ENCODE data around the gene LIN28B.

Gene LIN28B

DNA sequence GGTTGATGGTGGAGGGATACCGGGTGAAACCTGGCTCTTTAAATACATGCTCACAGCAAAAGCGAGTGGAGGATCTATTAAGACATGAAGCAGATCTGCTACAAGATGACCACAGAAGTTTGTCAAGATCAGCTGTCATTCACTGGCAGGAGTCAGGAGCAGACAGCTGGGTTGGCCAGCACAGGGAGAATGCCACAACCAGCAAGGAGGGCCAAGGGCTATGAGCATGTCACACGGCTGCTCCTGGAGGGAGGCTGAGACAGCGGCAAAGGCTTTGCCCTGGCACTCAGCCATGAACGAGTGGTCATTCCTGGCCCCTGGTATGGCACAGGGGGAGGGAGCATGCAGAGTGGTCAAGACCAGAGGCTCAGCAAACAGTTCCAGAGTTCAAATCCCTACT, 145.3 kb downstream of the LIN28B start:
- no peak for FAIRE-seq
- no peak for DNase-seq (ENCODE audit: insufficient read length)
- TF ChIP-seq POLR2A (IDR thresholded peaks at IDR 0.05; ENCODE audit: low read depth, low read length) (no peak), TAF1 (IDR thresholded peaks at IDR 0.05; ENCODE audit: borderline replicate concordance, low read depth, low read length) (no peak), POLR2AphosphoS5 (IDR thresholded peaks at IDR 0.05; ENCODE audit: low read depth, low read length) (no peak)

DNA sequence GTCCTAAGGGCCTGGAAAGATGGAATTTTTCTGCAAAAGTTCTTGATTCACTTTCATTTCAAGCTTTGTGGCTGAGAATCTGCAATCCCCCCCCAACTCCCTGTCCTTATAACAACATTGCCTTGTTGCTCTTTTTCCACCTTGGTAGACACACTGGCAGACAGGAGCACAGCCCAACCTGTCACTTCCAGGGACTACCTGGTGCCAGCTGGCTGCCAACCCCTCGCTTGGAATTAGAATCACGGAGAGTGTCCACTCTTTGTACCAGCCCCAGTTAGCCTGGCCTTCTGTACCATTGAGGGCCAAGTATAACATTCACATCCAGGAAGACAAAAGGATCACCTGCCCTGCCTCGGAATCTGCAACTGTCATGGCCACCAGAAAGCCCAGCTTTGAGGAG, 148.2 kb downstream of the LIN28B start:
- TF ChIP-seq TAF1 (IDR thresholded peaks at IDR 0.05; ENCODE audit: borderline replicate concordance, low read depth, low read length) (no peak), POLR2AphosphoS5 (IDR thresholded peaks at IDR 0.05; ENCODE audit: low read depth, low read length) (no peak), POLR2A (IDR thresholded peaks at IDR 0.05; ENCODE audit: low read depth, low read length) (no peak)
- no peak for FAIRE-seq

DNA sequence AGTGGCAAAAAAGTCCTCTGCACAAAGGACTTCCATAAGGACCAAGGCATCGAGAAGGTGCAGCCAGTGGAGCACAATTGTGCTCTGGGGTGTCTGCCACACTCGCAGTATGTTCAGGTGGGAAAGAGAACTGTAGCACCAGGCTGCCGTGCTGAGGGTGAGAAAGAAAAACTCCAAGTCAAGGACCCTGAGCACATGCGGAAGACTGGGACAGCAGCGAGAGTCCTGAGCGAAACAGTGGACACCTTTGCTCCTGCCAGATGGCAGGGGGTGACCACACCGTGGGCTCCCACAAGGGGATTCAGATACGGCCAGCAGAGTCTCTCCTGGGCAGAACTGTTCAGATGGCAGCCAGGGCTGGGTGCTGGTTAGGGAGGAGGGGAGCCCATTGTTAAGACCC, 149.4 kb downstream of the LIN28B start:
- TF ChIP-seq POLR2AphosphoS5 (IDR thresholded peaks at IDR 0.05; ENCODE audit: low read depth, low read length) (no peak), POLR2A (IDR thresholded peaks at IDR 0.05; ENCODE audit: low read depth, low read length) (no peak), TAF1 (IDR thresholded peaks at IDR 0.05; ENCODE audit: borderline replicate concordance, low read depth, low read length) (no peak)
- FAIRE-seq: no peak
- DNase-seq (ENCODE audit: insufficient read length): no peak

More for the DNA sequence above, 148.2 kb downstream of the LIN28B start:
- DNase-seq (ENCODE audit: insufficient read length): no peak

DNA sequence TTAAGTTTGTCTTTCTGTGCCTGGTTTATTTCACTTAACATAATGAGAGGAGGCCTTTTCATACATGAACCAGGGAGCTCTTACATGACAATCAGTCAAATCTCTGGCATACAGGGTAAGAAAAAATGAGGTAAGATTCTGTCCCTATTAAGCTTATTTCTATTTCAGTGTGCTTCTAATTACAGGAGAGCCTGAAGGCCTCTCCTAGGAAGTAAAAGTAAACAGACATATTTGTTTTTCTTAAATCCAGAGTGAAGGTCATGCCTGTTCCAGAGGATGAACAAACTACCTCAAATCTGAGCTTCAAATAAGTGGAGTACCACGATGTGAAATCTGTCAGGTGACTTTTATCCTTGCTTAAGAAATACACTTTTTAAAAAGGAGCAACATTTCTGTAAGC, 150.3 kb downstream of the LIN28B start:
- TF ChIP-seq POLR2AphosphoS5 (IDR thresholded peaks at IDR 0.05; ENCODE audit: low read depth, low read length): no peak
- no peak for FAIRE-seq
- DNase-seq (ENCODE audit: insufficient read length): no peak

DNA sequence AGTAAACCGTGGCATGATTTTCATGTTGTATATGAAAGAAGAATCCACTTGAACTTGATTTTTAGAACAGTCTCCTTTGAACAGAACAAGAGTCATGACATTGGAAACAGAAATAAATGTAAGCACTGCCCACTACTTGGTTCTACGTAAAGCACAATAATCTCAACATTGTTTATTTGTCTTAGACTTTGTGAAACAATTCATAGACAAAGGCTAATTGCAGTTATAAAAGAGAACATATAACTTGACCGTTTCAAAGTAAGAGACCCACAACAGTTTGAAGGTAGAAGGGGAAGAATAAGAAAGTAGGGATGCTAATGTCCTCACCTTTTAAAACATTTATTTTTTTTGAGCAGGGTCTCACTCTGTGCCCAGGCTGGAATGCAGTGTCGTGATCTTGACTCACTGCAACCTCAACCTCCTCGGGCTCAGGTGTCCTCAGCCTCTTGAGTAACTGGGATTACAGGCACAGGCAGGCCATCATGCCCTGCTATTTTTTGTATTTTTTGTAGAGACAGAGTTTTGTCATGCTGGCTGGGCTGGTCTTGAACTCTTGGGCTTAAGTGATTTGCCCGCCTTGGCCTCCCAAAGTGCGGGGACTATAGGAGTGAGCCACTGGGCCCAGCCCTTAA, 151.8 kb downstream of the LIN28B start:
- FAIRE-seq (no peak), DNase-seq (ENCODE audit: insufficient read length) (no peak)
- TF ChIP-seq TAF1 (IDR thresholded peaks at IDR 0.05; ENCODE audit: borderline replicate concordance, low read depth, low read length) (no peak), POLR2A (IDR thresholded peaks at IDR 0.05; ENCODE audit: low read depth, low read length) (no peak), POLR2AphosphoS5 (IDR thresholded peaks at IDR 0.05; ENCODE audit: low read depth, low read length) (no peak)

DNA sequence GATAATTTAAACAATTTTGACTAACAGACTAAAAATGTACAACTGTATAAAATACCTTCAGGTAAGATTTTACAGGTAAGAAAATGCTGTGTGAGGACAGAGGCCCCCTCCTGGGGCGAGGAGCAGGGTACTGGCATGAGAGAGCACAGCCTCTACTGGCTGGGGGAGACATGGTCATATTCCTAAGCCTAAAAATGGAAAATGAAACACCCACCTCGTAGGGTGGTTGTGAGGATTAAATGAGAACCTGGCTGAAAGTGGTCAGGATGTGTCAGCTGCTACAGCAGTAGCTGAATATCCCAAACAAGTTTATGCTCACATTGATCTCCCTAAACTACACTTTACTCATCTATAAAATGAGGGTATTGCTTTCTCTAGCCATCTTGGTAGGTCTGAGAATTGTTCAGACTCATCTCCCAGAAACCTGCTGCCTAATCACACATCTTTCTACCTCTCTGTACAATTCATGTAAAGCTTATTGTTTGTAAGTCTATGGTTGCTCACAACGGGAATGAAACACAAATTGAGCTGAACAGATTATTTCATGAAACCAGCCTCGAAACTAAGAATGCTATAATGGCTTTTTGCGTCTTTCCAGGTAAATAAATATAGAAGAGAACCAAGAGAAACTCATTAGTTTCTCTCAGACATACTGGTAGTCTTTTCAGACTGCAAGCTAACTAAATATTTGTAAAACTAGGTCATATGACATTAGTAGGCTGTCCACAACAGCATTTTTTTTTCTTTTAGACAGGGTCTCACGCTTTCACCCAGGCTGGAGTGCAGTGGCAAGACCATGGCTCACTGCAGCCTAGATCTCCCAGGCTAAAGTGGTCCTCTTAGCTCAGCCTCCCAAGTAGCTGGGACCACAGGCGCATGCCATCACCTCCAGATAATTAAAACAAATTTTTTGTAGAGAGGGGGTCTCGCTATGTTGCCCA, 153.3 kb downstream of the LIN28B start:
- DNase-seq (ENCODE audit: insufficient read length) (no peak), FAIRE-seq (no peak)
- no peak for TF ChIP-seq POLR2A (IDR thresholded peaks at IDR 0.05; ENCODE audit: low read depth, low read length)
- no peak for TF ChIP-seq TAF1 (IDR thresholded peaks at IDR 0.05; ENCODE audit: borderline replicate concordance, low read depth, low read length)
- no peak for TF ChIP-seq POLR2AphosphoS5 (IDR thresholded peaks at IDR 0.05; ENCODE audit: low read depth, low read length)

DNA sequence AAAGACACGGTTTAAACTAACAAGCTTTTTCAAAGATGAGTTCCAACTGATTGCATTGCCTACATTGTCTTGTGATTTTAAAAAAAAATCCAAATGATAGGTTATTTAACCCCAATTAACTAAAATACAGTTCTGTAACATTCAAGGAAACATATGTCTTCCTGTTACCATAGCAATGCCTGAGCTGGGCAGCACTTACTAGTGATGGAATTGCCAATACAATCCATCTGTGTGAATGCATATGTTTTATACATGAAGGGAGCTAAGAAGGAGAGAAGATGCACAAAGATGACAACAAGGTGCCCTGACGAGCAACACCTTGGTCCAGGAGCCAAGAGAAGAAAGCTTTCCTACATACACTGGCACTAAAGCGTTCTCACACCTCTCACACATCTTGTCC, 154.2 kb downstream of the LIN28B start:
- TF ChIP-seq TAF1 (IDR thresholded peaks at IDR 0.05; ENCODE audit: borderline replicate concordance, low read depth, low read length) (no peak), POLR2AphosphoS5 (IDR thresholded peaks at IDR 0.05; ENCODE audit: low read depth, low read length) (no peak), POLR2A (IDR thresholded peaks at IDR 0.05; ENCODE audit: low read depth, low read length) (no peak)
- no peak for DNase-seq (ENCODE audit: insufficient read length)
- no peak for FAIRE-seq

DNA sequence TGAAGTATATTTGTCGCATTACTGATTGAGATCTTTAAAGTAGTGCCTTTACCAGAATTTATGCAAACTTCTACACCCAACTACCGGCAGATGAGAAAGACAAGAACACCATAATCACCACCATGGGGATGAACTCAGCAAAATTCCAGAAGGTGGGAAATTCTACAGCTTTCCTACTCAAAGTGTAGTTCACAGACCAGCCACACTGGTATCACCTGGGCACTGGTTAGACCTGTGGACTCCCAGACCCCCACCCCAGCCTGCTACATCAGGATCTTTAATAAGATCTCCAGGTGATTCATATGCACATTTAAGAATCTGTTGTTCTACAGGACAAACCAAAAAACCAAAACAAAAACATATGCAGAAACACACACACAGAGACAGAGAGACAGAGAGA, 155.0 kb downstream of the LIN28B start:
- DNase-seq (ENCODE audit: insufficient read length): no peak
- FAIRE-seq: no peak
- TF ChIP-seq TAF1 (IDR thresholded peaks at IDR 0.05; ENCODE audit: borderline replicate concordance, low read depth, low read length) (no peak), POLR2A (IDR thresholded peaks at IDR 0.05; ENCODE audit: low read depth, low read length) (no peak), POLR2AphosphoS5 (IDR thresholded peaks at IDR 0.05; ENCODE audit: low read depth, low read length) (no peak)

DNA sequence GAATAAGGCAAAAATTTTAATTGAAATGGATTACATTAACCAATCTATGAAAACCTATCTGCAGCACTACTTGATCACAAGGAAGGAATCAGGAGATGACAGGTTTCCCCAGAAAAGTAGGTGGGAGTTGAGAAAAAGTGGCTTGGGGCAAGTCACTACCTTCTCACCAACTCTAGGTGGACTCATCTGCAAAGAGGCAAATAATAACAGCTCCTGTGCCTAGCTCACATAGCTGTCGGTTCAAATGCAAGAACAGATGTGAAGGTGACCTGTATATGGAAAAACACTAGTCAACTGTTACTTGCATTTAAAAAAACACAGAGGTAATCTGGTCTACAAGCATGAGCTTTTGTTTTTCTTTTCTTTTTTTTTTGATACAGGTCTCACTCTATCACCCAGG, 155.7 kb downstream of the LIN28B start:
- no peak for FAIRE-seq
- no peak for DNase-seq (ENCODE audit: insufficient read length)
- no peak for TF ChIP-seq POLR2A (IDR thresholded peaks at IDR 0.05; ENCODE audit: low read depth, low read length)
- no peak for TF ChIP-seq TAF1 (IDR thresholded peaks at IDR 0.05; ENCODE audit: borderline replicate concordance, low read depth, low read length)
- TF ChIP-seq POLR2AphosphoS5 (IDR thresholded peaks at IDR 0.05; ENCODE audit: low read depth, low read length): no peak

DNA sequence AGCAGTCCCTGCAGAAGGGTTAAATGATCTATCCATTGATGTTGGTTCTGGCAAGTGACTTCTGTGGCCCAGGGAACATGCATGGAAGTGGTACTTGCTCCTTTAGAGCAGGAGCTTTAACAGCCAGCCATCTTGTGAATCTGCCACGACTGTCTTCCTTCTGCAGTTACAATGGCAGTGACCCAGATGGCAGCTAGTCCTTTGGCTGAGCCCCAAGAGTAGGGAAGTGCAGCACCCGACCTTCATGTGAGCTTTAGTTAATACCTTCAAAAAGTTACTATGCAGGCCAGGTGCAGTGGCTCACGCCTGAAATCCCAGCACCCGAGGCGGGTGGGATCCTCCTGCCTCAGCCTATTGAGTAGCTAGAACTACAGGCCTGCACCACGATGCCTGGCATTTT, 156.5 kb downstream of the LIN28B start:
- FAIRE-seq: no peak
- TF ChIP-seq POLR2AphosphoS5 (IDR thresholded peaks at IDR 0.05; ENCODE audit: low read depth, low read length) (no peak), TAF1 (IDR thresholded peaks at IDR 0.05; ENCODE audit: borderline replicate concordance, low read depth, low read length) (no peak), POLR2A (IDR thresholded peaks at IDR 0.05; ENCODE audit: low read depth, low read length) (no peak)
- no peak for DNase-seq (ENCODE audit: insufficient read length)

DNA sequence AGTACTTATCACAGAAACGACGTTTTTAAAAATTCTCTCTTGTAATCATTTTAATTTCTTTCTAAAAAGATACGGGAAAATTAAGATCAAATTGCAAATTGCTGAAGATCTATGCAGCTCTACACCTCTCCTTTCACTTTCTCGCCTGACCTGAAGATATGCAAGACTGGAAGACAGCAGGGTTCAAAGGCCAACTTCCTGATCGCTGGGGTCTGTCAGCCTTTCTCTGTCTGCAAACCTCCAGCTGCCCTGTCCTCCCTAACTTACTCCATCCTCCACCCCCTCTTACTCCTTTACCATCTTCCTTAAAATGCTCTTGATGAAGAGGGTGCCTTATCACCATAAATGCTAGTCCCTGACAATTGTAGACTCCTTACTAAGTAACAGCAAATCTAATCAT, 159.2 kb downstream of the LIN28B start:
- DNase-seq (ENCODE audit: insufficient read length): no peak
- TF ChIP-seq TAF1 (IDR thresholded peaks at IDR 0.05; ENCODE audit: borderline replicate concordance, low read depth, low read length): no peak
- TF ChIP-seq POLR2A (IDR thresholded peaks at IDR 0.05; ENCODE audit: low read depth, low read length): no peak
- no peak for TF ChIP-seq POLR2AphosphoS5 (IDR thresholded peaks at IDR 0.05; ENCODE audit: low read depth, low read length)
- FAIRE-seq: no peak

DNA sequence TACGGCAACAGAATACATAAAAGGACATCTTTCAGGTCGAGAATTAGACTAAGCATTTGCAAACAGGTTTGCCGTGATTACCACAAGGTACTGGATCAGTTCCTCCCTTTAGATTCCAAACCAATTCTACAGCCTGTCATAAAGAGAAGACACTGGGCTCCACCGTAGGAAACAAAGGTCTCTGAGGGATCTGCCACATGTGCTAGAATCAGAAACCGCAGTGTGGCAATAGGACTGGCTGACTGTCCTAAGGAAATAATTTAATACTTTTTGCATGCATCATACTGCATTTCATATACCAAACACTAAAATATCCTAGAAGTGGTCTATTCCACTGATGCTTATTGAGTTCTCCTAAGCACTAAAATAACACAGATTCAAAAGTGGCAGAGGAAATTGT, 163.7 kb downstream of the LIN28B start:
- FAIRE-seq (no peak), DNase-seq (ENCODE audit: insufficient read length) (no peak)
- TF ChIP-seq POLR2AphosphoS5 (IDR thresholded peaks at IDR 0.05; ENCODE audit: low read depth, low read length): no peak
- no peak for TF ChIP-seq TAF1 (IDR thresholded peaks at IDR 0.05; ENCODE audit: borderline replicate concordance, low read depth, low read length)
- TF ChIP-seq POLR2A (IDR thresholded peaks at IDR 0.05; ENCODE audit: low read depth, low read length): no peak
